ENCODE results near the gene TLR8.

Gene TLR8

GRCh38 chrX:12950851-12951594 is 44.6 kb downstream of the TLR8 start:
- no peak overlapping the region for H3K27ac ChIP-seq
- TF ChIP-seq ZFX (IDR thresholded peaks at IDR 0.05; ENCODE audit: borderline replicate concordance) (no peak), CTCF (IDR thresholded peaks at IDR 0.05) (peak; percentile 41)

GRCh38 chrX:12951595-12951975 is 45.2 kb downstream of the TLR8 start:
- no peak overlapping the region for H3K27ac ChIP-seq
- TF ChIP-seq CTCF (IDR thresholded peaks at IDR 0.05): no peak
- TF ChIP-seq ZFX (IDR thresholded peaks at IDR 0.05; ENCODE audit: borderline replicate concordance): no peak

- no peak overlapping the region for H3K27ac ChIP-seq
- TF ChIP-seq CTCF (IDR thresholded peaks at IDR 0.05) (no peak), ZFX (IDR thresholded peaks at IDR 0.05; ENCODE audit: borderline replicate concordance) (no peak)
Observed at GRCh38 chrX:12953420-12953819, 47.0 kb downstream of the TLR8 start.

- TF ChIP-seq ZFX (IDR thresholded peaks at IDR 0.05; ENCODE audit: borderline replicate concordance): no peak
- TF ChIP-seq CTCF (IDR thresholded peaks at IDR 0.05): no peak
- H3K27ac ChIP-seq: no peak overlapping the region
Observed at GRCh38 chrX:12954376-12954775, 48.0 kb downstream of the TLR8 start.

GRCh38 chrX:12954981-12955380 is 48.6 kb downstream of the TLR8 start:
- TF ChIP-seq ZFX (IDR thresholded peaks at IDR 0.05; ENCODE audit: borderline replicate concordance): no peak
- TF ChIP-seq CTCF (IDR thresholded peaks at IDR 0.05): no peak
- H3K27ac ChIP-seq: no peak overlapping the region

GRCh38 chrX:12955882-12956703 is 49.7 kb downstream of the TLR8 start:
- no peak for TF ChIP-seq CTCF (IDR thresholded peaks at IDR 0.05)
- TF ChIP-seq ZFX (IDR thresholded peaks at IDR 0.05; ENCODE audit: borderline replicate concordance): no peak
- no peak overlapping the region for H3K27ac ChIP-seq
